HEK293 (cell line): ENCODE data around the gene MRO.

Experiments
- SETDB1 ChIP-seq: IDR thresholded peaks from one replicate; pipeline ENCODE4 v1.6.1; 2017; ENCODE audit warnings: mild to moderate bottlenecking, low read length, moderate library complexity, mixed read lengths; ENCODE audit not compliant: insufficient read length
- ZNF184 ChIP-seq: fragments of 450-650 bp; IDR thresholded peaks from 2 replicates; pipeline ENCODE4 v1.5.1; 2018; ENCODE audit warnings: missing biosample characterization, mild to moderate bottlenecking, missing genetic modification characterization
- ZNF514 ChIP-seq: fragments of 450-650 bp; formaldehyde crosslinking; IDR thresholded peaks from 2 replicates; pipeline ENCODE4 v1.5.1; 2016; ENCODE audit warnings: missing biosample characterization, missing genetic modification characterization
- TF ChIP-seq, protein P1 (sequence below): sonication (generic); formaldehyde crosslinking; IDR thresholded peaks from 2 replicates; pipeline ENCODE4 v1.8.1; 2022; ENCODE audit warnings: mild to moderate bottlenecking, moderate library complexity, missing genetic modification reagents

DNA sequence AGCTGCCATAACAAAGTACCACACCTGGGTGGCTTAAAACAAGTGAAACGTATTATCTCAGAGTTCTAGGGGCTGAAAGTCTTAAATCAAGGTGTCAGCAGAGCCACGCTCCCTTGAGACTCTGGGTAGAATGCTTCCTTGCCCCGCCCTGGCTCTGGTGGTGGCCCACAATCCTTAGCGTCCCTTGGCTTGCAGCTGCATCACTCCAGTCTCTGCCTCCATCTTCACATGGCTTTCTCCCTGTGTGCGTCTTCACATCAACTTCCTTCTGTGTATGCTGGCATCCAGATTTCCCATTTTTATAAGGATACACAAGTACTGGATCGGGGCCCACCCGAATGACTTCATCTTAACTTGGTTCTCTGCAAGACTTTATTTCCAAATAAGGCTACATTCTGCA, 62.5 kb downstream of the MRO start:
- TF ChIP-seq ZNF184 (tag by site-specific recombination) (no peak), SETDB1 (no peak), ZNF514 (no peak)
- TF ChIP-seq, protein P1, sequence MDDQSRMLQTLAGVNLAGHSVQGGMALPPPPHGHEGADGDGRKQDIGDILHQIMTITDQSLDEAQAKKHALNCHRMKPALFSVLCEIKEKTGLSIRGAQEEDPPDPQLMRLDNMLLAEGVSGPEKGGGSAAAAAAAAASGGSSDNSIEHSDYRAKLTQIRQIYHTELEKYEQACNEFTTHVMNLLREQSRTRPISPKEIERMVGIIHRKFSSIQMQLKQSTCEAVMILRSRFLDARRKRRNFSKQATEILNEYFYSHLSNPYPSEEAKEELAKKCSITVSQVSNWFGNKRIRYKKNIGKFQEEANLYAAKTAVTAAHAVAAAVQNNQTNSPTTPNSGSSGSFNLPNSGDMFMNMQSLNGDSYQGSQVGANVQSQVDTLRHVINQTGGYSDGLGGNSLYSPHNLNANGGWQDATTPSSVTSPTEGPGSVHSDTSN: no peak
